ENCODE measurements around the gene RARA.
"Not testable (repeated sequence)": the region's sequence is repeated elsewhere in the genome, so short reads cannot be mapped to it uniquely, and the experiment has no call there.

The RARA gene

DNA sequence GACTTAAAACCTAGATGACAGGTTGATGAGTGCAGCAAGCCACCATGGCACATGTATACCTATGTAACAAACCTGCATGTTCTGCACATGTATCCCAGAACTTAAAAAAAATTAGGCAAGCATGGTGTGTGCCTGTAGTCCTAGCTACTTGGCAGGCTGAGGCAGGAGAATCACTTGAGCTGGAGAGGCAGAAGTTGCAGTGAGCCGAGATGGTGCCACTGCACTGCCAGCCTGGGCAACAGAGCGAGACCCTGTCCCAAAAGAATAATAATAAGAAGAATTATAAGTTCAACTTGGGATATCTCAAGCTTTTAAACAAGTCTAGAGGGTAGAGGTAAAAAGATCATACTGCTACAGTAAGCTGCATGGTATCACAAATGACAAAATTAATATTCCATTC lies 11.5 kb upstream of the RARA start:
- Histone ChIP-seq H3K27me3 (ENCODE audit: insufficient read depth, low read length) (no peaks in the 10 kb centered on the region), H2AFZ (ENCODE audit: low read length, unreplicated experiment) (no peak overlapping the region), H3K4me1 (ENCODE audit: control insufficient read depth, insufficient read depth, low read length, unreplicated experiment) (peaks cover 15% of the 10 kb centered on the region), H3K4me3 (ENCODE audit: low read depth, low read length) (no peak overlapping the region), H3K27ac (ENCODE audit: low read depth, low read length) (no peak overlapping the region), H3K36me3 (ENCODE audit: insufficient read depth, low read length) (peaks cover 31% of the 10 kb centered on the region), H3K79me2 (ENCODE audit: control insufficient read depth, insufficient read depth, low read length, unreplicated experiment) (peaks cover 2% of the 10 kb centered on the region)

DNA sequence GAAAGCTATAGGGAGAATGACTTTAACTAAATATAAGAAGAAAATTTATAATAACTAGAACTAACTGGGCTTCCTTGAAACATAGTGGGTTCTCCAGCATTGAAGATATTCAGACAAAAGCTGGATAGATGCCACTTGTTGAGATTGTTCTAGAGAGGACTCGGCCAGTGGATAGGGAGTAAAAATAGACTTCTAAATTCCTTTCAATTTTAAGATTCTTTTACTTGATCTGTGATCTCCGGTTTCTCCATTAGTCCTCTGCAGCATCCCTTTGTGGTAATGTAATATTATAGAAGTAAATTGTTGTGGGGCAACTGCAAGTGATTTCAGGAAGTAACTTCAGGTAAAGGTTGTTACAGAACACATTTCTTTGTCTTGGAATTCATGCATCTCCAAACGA lies 10.3 kb upstream of the RARA start:
- peaks cover 22% of the 10 kb centered on the region for H3K4me1 ChIP-seq (ENCODE audit: control insufficient read depth, insufficient read depth, low read length, unreplicated experiment)
- no peak overlapping the region for H3K27ac ChIP-seq (ENCODE audit: low read depth, low read length)
- H3K4me3 ChIP-seq (ENCODE audit: low read depth, low read length), result no peak overlapping the region
- no peak overlapping the region for H2AFZ ChIP-seq (ENCODE audit: low read length, unreplicated experiment)
- H3K79me2 ChIP-seq (ENCODE audit: control insufficient read depth, insufficient read depth, low read length, unreplicated experiment), result peaks cover 4% of the 10 kb centered on the region
- H3K36me3 ChIP-seq (ENCODE audit: insufficient read depth, low read length), result peaks cover 27% of the 10 kb centered on the region
- H3K27me3 ChIP-seq (ENCODE audit: insufficient read depth, low read length), result no peaks in the 10 kb centered on the region

DNA sequence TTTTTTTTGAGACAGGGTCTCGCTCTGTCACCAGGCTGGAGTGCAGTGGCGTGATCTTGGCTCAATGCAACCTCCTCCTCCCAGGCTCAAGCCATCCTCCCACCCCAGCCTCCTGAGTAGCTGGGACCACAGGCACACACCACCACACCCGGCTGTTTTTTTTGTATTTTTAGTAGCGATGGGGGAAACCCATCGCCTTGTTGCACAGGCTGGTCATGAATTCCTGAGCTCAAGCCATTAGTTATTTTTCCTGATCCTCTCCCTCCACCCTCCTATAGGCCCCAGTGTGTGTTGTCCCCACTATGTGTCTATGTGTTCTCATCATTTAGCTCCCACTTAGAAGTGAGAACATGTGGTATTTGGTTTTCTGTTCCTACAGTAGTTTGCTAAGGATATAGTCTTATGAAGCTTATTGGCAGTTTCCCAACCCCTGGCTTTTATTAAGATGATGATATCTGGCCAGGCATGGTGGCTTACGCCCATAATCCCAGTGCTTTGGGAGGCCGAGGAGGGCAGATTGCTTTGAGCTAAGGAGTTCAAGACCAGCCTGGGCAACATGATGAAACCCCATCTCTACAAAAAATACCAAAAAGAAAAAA lies 9.7 kb upstream of the RARA start:
- not testable (repeated sequence) for H3K79me2 ChIP-seq (ENCODE audit: control insufficient read depth, insufficient read depth, low read length, unreplicated experiment); H3K27me3 ChIP-seq (ENCODE audit: insufficient read depth, low read length); H3K4me3 ChIP-seq (ENCODE audit: low read depth, low read length); H2AFZ ChIP-seq (ENCODE audit: low read length, unreplicated experiment); H3K27ac ChIP-seq (ENCODE audit: low read depth, low read length)
- Histone ChIP-seq H3K4me1 (ENCODE audit: control insufficient read depth, insufficient read depth, low read length, unreplicated experiment) (peaks cover 27% of the 10 kb centered on the region), H3K36me3 (ENCODE audit: insufficient read depth, low read length) (peaks cover 25% of the 10 kb centered on the region)

DNA sequence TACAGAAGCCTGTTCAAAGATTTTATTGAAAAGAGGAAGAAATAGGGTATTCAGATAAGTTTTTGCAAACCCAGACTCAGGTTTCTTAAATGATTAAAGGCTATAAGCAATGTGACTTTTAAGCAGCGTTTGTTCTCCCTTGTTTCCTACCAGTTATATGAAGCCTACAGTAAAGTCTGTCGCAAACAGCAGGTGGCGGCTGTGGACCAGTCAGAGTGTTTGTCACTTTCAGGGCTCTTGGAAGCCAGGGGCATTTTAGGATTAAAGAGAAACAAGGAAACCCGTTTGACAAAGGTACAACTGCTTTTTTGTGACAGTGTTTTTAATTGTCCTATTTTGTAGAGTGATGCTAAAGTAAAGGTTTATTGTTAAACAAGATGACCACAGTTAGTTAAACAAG lies 7.7 kb upstream of the RARA start:
- peaks cover 12% of the 10 kb centered on the region; the same call in 1 of the 2 replicates for H3K36me3 ChIP-seq (ENCODE audit: insufficient read depth, low read length)
- no peak overlapping the region for H3K4me3 ChIP-seq (ENCODE audit: low read depth, low read length)
- peaks cover 26% of the 10 kb centered on the region for H3K4me1 ChIP-seq (ENCODE audit: control insufficient read depth, insufficient read depth, low read length, unreplicated experiment)
- no peak overlapping the region for H2AFZ ChIP-seq (ENCODE audit: low read length, unreplicated experiment)
- no peaks in the 10 kb centered on the region for H3K27me3 ChIP-seq (ENCODE audit: insufficient read depth, low read length)
- peaks cover 4% of the 10 kb centered on the region for H3K79me2 ChIP-seq (ENCODE audit: control insufficient read depth, insufficient read depth, low read length, unreplicated experiment)
- no peak overlapping the region for H3K27ac ChIP-seq (ENCODE audit: low read depth, low read length)

DNA sequence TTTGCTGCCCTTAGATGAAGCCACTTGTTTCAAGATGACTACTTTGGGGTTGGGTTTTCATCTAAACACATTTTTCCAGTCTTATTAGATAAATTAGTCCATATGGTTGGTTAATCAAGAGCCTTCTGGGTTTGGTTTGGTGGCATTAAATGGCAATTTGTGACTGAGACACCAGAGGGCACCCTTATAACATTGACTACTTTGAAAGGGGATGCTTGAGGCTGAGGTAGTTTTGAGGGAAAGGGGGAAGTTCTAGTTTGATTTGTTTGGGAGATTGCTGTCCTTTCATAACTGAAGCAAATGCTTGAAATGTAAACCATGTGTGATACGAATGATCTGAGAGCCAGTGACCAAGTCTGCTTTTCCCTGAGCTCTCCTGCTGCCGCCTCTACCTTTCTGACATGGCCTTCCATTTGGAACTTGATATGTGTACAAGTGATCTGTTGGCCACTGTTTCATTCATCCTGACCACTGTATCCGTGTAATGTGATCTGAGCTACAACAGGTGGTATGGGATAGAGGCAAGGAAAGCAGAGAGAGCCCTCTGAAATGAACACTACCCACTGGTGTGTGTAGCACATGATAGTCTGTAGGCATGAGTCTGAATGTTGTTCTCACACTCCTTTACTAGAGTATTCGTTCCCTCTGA lies 5.8 kb upstream of the RARA start:
- no peak overlapping the region for H3K4me3 ChIP-seq (ENCODE audit: low read depth, low read length)
- peaks cover 2% of the 10 kb centered on the region for H3K79me2 ChIP-seq (ENCODE audit: control insufficient read depth, insufficient read depth, low read length, unreplicated experiment)
- H2AFZ ChIP-seq (ENCODE audit: low read length, unreplicated experiment), result no peak overlapping the region
- no peak overlapping the region for H3K27ac ChIP-seq (ENCODE audit: low read depth, low read length)
- peaks cover 36% of the 10 kb centered on the region for H3K4me1 ChIP-seq (ENCODE audit: control insufficient read depth, insufficient read depth, low read length, unreplicated experiment)
- H3K27me3 ChIP-seq (ENCODE audit: insufficient read depth, low read length), result no peaks in the 10 kb centered on the region
- H3K36me3 ChIP-seq (ENCODE audit: insufficient read depth, low read length), result peaks cover 7% of the 10 kb centered on the region; the same call in 1 of the 2 replicates

DNA sequence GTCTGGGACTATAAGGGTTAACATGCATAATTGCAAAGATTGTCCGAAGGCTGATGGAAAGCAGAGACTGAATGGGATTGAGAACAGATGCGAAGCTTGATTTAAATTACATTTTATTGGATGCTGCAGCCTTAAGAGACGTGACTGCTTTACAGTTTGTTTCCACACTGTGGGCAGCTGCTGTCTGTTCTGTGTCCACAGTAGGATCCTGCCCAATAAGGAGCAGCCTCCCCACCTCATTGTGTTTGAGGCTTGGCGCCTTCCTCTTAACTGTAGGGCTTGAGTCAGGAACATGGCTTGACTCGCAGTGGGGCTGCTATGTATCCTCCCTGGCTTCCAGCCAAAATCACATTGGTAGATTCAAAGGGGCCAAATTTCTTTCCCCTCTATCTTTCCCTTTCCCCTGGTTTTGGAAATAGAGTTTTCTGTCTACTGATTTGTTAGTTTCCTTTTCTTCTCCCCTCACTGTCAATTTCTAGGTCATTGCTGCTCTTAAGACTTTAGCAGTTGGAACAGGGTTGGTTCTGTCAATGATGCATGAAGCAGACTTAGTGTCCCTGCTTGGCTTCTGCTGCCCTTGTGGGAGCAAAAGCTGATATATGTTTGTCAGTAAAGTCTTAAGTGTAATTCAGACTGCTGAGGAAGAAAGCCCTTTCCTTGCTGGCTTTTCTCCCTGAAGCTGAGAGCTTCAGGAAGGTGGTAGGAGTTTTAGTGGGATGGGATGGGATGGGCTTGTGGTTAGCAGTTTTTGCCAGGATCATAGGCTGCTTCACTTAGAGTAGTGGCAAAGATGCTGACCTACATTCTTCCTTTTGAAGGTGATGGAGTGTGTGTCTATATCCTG lies 5.0 kb upstream of the RARA start:
- H3K36me3 ChIP-seq (ENCODE audit: insufficient read depth, low read length), result peaks cover 7% of the 10 kb centered on the region; the same call in 1 of the 2 replicates
- peaks cover 2% of the 10 kb centered on the region for H3K79me2 ChIP-seq (ENCODE audit: control insufficient read depth, insufficient read depth, low read length, unreplicated experiment)
- peaks cover 42% of the 10 kb centered on the region for H3K4me1 ChIP-seq (ENCODE audit: control insufficient read depth, insufficient read depth, low read length, unreplicated experiment)
- no peaks in the 10 kb centered on the region for H3K27me3 ChIP-seq (ENCODE audit: insufficient read depth, low read length)
- no peak overlapping the region for H3K4me3 ChIP-seq (ENCODE audit: low read depth, low read length)
- no peak overlapping the region for H2AFZ ChIP-seq (ENCODE audit: low read length, unreplicated experiment)
- peak overlapping the region; percentile 74 for H3K27ac ChIP-seq (ENCODE audit: low read depth, low read length)

DNA sequence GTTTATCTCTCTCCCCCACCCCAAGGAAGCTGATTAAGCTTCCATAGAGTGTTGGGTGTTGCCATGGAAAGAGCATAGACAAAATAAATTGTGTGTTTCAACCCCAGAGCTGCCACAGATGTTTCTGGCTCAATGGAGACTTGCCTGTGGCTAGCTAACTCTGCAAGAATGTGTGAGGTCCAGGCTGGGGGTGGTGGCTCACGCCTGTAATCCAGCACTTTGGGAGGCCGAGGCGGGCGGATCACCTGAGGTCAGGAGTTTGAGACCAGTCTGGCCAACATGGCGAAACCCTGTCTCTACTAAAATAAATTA lies 4.5 kb upstream of the RARA start:
- not testable (repeated sequence) for H3K36me3 ChIP-seq (ENCODE audit: insufficient read depth, low read length)
- peak overlapping the region; percentile 74 for H3K27ac ChIP-seq (ENCODE audit: low read depth, low read length)
- H3K4me1 ChIP-seq (ENCODE audit: control insufficient read depth, insufficient read depth, low read length, unreplicated experiment), result peaks cover 46% of the 10 kb centered on the region

DNA sequence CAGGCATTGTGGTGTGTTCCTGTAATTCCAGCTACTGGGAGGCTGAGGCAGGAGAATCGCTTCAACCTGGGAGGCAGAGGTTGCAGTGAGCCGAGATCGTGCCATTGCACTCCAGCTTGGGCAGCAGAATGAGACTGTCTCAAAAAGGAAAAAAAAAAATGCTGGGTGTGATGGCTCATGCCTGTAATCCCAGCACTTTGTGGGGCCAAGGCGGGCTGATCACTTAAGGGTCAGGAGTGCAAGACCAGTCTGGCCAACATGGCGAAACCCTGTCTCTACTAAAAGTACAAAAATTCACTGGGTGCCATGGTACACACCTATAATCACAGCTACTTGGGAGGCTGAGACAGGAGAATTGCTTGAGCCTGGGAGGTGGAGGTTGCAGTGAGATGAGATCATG lies 4.1 kb upstream of the RARA start:
- H2AFZ ChIP-seq (ENCODE audit: low read length, unreplicated experiment); H3K4me3 ChIP-seq (ENCODE audit: low read depth, low read length); H3K27ac ChIP-seq (ENCODE audit: low read depth, low read length); H3K36me3 ChIP-seq (ENCODE audit: insufficient read depth, low read length); H3K79me2 ChIP-seq (ENCODE audit: control insufficient read depth, insufficient read depth, low read length, unreplicated experiment); H3K27me3 ChIP-seq (ENCODE audit: insufficient read depth, low read length): not testable (repeated sequence)
- H3K4me1 ChIP-seq (ENCODE audit: control insufficient read depth, insufficient read depth, low read length, unreplicated experiment), result peaks cover 50% of the 10 kb centered on the region

More for the DNA sequence above, 4.5 kb upstream of the RARA start:
- H3K79me2 ChIP-seq (ENCODE audit: control insufficient read depth, insufficient read depth, low read length, unreplicated experiment); H3K4me3 ChIP-seq (ENCODE audit: low read depth, low read length); H3K27me3 ChIP-seq (ENCODE audit: insufficient read depth, low read length); H2AFZ ChIP-seq (ENCODE audit: low read length, unreplicated experiment): not testable (repeated sequence)

DNA sequence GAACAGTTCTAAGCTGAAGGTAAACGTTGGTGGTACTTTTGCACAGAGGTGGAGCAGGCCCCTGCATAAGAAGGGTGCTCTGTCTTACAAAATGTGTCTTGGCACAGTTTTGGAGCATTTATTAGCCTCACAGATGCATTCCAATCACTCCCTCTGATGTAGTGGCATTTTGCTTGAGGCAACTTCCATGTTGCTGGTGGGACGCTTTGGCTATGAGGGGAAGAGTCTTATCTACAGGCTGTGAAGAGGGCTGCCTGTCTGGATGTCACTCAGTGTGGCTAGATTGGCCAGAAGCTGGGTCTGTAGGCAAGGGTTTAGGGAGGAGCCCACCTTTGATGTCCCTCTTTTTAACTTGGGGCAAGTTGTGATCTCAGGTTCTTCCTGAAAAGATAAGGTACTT lies 2.6 kb upstream of the RARA start:
- no peaks in the 10 kb centered on the region; the same call in 1 of the 2 replicates for H3K36me3 ChIP-seq (ENCODE audit: insufficient read depth, low read length)
- no peak overlapping the region for H2AFZ ChIP-seq (ENCODE audit: low read length, unreplicated experiment)
- no peaks in the 10 kb centered on the region for H3K27me3 ChIP-seq (ENCODE audit: insufficient read depth, low read length)
- H3K4me3 ChIP-seq (ENCODE audit: low read depth, low read length), result no peak overlapping the region
- H3K27ac ChIP-seq (ENCODE audit: low read depth, low read length), result no peak overlapping the region
- H3K79me2 ChIP-seq (ENCODE audit: control insufficient read depth, insufficient read depth, low read length, unreplicated experiment), result peaks cover 2% of the 10 kb centered on the region
- peaks cover 58% of the 10 kb centered on the region for H3K4me1 ChIP-seq (ENCODE audit: control insufficient read depth, insufficient read depth, low read length, unreplicated experiment)

DNA sequence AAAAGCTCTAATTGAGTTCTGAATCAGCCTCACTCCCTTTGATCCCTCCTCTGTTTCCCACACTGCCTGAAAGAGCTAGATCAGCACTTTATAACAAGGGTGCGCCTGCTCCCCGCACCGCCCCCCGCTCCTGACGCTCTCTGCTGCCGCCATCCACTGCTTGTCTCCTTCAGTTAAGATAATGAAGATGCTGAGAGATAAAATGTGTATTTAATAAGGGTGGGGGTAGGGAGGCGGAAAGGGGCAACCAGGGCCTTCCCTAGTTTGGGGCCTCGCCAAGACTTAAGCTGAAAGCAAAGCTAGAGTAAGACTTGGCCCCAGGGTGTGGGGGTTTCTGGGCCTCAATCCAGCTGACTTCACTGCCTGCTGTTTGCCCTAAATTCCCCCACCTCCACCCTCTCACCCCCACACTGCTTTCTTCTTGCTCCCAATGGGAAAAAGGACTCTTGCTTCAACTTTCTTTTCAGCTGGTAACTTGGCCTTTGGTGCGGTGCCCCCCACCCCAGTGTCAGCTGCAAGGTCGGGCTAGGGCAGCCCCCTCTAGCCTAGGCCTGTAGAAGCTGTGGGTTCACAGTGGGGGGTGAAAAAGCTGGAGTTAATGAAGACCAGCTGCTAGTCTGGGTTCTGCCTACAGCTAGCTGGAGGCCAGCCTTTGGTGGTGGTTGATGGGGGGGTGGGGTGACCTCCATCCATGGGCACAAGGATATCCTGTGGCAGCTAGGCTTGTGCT lies 1.8 kb upstream of the RARA start:
- H3K27ac ChIP-seq (ENCODE audit: low read depth, low read length), result peak overlapping the region; percentile 33; the same call in 1 of the 2 replicates
- peaks cover 65% of the 10 kb centered on the region for H3K4me1 ChIP-seq (ENCODE audit: control insufficient read depth, insufficient read depth, low read length, unreplicated experiment)
- no peaks in the 10 kb centered on the region; the same call in 1 of the 2 replicates for H3K36me3 ChIP-seq (ENCODE audit: insufficient read depth, low read length)
- no peak overlapping the region for H2AFZ ChIP-seq (ENCODE audit: low read length, unreplicated experiment)
- H3K4me3 ChIP-seq (ENCODE audit: low read depth, low read length), result no peak overlapping the region
- no peaks in the 10 kb centered on the region for H3K27me3 ChIP-seq (ENCODE audit: insufficient read depth, low read length)
- H3K79me2 ChIP-seq (ENCODE audit: control insufficient read depth, insufficient read depth, low read length, unreplicated experiment), result peaks cover 2% of the 10 kb centered on the region

Data from ACC112 (cell line).